H1 (cell line): ENCODE data around the gene KHDC1L. TPM values are rescaled to one million over a fixed set of nuclear protein-coding genes. Genes with fewer than 3 reads are reported as not detected.

Experiments used
- CHD7 ChIP-seq: fragments of 300-600 bp; sonication (generic); IDR thresholded peaks from 2 replicates; pipeline ENCODE4 v1.7.1; 2012; ENCODE audit warnings: low read length, moderate library complexity, mild to moderate bottlenecking, inconsistent platforms; ENCODE audit not compliant: insufficient replicate concordance
- polyA plus RNA-seq, 7 experiments: library from polyadenylated mRNA; depleted of rRNA in 3 of 7; stranded (reverse) in 5 of 7; unstranded in 2 of 7; fragments of >200 nt in 5 of 7; fragments of 200-250 nt in 2 of 7; gene quantifications; 1 replicate in 5 of 7; 2 replicates in 1 of 7; 4 replicates in 1 of 7; pipeline versions ENCODE4 v1.2.1 to v1.2.3, GENCODE V29; 2011 to 2013; ENCODE audit warnings: missing spikeins in 2 of 7, mixed read lengths in 2 of 7
- total RNA-seq: library from RNA; stranded (reverse); fragmentation: NEBNext Ultra II Directional; extraction: Animal tissue kit (Norgen Biotek cat#: 25700); gene quantifications from 2 replicates; pipeline ENCODE4 v1.2.1, GENCODE V29; 2021

The KHDC1L gene
- total and polyA plus RNA-seq, 2 of the 8 experiments (the other 6 are each of a cell fraction or from before 2014, with no cell fraction given): 0.14 TPM; not detected in 1

- no peak for TF ChIP-seq CHD7
Measured at GRCh38 chr6:73250016-73250415, 24.7 kb upstream of the KHDC1L start (continued).
